Gastrocnemius medialis (tissue), 4 donors: Measurements from ENCODE around the gene SETBP1. TPM values are rescaled to one million over a fixed set of nuclear protein-coding genes. Genes with fewer than 3 reads are reported as not detected.
A peak's percentile ranks its signal among the peaks of the same experiment; 100 is the strongest.

Experiments used
- ATAC-seq, 2 donors: fragments of 150-250 bp; one replicate each; pipeline ENCODE4 v1.9.1; 2016
- DNase-seq, 2 donors: peaks; one replicate each; pipeline ENCODE4 v3.0.0-alpha.2; 2019
- H3K27ac ChIP-seq, 4 donors: fragments of 200-600 bp; sonication (generic); 1 replicate in 1 of 4; 2 replicates in 3 of 4; pipeline ENCODE4 v1.5.1; 2016 to 2018; ENCODE audit warnings: mild to moderate bottlenecking in 2 of 4, moderate library complexity in 1 of 4
- H3K27me3 ChIP-seq, 3 donors: fragments of 200-600 bp; sonication (generic) in 2 of 3; 1 replicate in 1 of 3; 2 replicates in 2 of 3; pipeline versions ENCODE4 v1.5.1 to v1.6.0; 2016 to 2019; ENCODE audit warnings: mild to moderate bottlenecking in 1 of 3, moderate library complexity in 1 of 3
- H3K36me3 ChIP-seq, 2 donors: fragments of 200-600 bp; sonication (generic) in 1 of 2; one replicate each; pipeline ENCODE4 v1.5.1; 2017 to 2018
- H3K4me1 ChIP-seq, 2 donors: fragments of 200-600 bp; sonication (generic) in 1 of 2; one replicate each; pipeline ENCODE4 v1.5.1; 2016 to 2017; ENCODE audit warnings: mild to moderate bottlenecking in 2 of 2
- H3K4me3 ChIP-seq, 4 donors: fragments of 200-600 bp; sonication (generic) in 3 of 4; 1 replicate in 1 of 4; 2 replicates in 3 of 4; pipeline ENCODE4 v1.5.1; 2016 to 2019; ENCODE audit warnings: mild to moderate bottlenecking in 2 of 4
- H3K9me3 ChIP-seq, 3 donors: fragments of 200-600 bp; sonication (generic) in 2 of 3; 1 replicate in 1 of 3; 2 replicates in 2 of 3; pipeline ENCODE4 v1.5.1; 2016 to 2019
- CTCF ChIP-seq, 5 experiments: fragments of 450-650 bp in 3 of 5; fragments of 200-600 bp in 2 of 5; sonication (generic) in 2 of 5; IDR thresholded peaks in 4 of 5; conservative IDR thresholded peaks in 1 of 5; 1 replicate in 4 of 5; 2 replicates in 1 of 5; pipeline ENCODE4 v1.5.1; 2016 to 2019; ENCODE audit warnings: antibody characterized with exemption in 5 of 5, mild to moderate bottlenecking in 3 of 5, moderate library complexity in 3 of 5
- POLR2A ChIP-seq, 2 donors: fragments of 450-650 bp; IDR thresholded peaks; one replicate each; pipeline ENCODE4 v1.6.1; 2017; ENCODE audit warnings: antibody characterized with exemption in 2 of 2, mild to moderate bottlenecking in 2 of 2, moderate library complexity in 2 of 2
- in situ Hi-C, 4 donors: fragments of 200-750 bp; cut with MboI; loops; one replicate each; pipeline versions ENCODE4 v1.15.0 to v1.8.0; 2017; ENCODE audit warnings: low sequenced_read_pairs in 4 of 4
- intact Hi-C: fragments of 100-400 bp; cut with DNase I; formaldehyde crosslinking; loops from one replicate; pipeline ENCODE4 v1.15.1; 2023; ENCODE audit warnings: low total_unique reads
- total RNA-seq, 4 donors: library from RNA; depleted of rRNA; stranded (reverse); fragments of >200 nt; gene quantifications; one replicate each; pipeline versions ENCODE4 v1.1.0 to v1.2.3, GENCODE V29; 2016

Gene SETBP1
- total RNA-seq, 4 donors from 2014 or later, result 9.2 to 20.0 (median 15.3) TPM

- H3K27me3 ChIP-seq, result no peaks in the 10 kb centered on the region
- TF ChIP-seq POLR2A (IDR thresholded peaks at IDR 0.05) (no peak), CTCF (IDR thresholded peaks at IDR 0.05 in 4 of 5, conservative IDR thresholded peaks at IDR 0.05 in 1 of 5) (peak; percentile 42 to 65 (median 54))
- DNase-seq, result peak; percentile 32 to 69
- in situ Hi-C loops, result loop anchor here (5.0 to 10.0 kb wide), 2 partner anchors 218 to 220 kb away; no protein-coding TSS in a partner anchor
- intact Hi-C loops, result loop anchor here (1.0 to 10.0 kb wide), 3 partner anchors 216 to 490 kb away; no protein-coding TSS in a partner anchor
- H3K9me3 ChIP-seq, result no peaks in the 10 kb centered on the region
- H3K27ac ChIP-seq, result no peak overlapping the region
- ATAC-seq, result peak; percentile 85 to 97
- H3K4me3 ChIP-seq, result no peak overlapping the region
- no peaks in the 10 kb centered on the region for H3K36me3 ChIP-seq
- peaks cover 14 to 25% of the 10 kb centered on the region in 2 donors for H3K4me1 ChIP-seq
Observed at GRCh38 chr18:44895176-44895798, 214.6 kb downstream of the SETBP1 start.

GRCh38 chr18:44896846-44897245 lies 216.2 kb downstream of the SETBP1 start:
- no peaks in the 10 kb centered on the region for H3K27me3 ChIP-seq
- ATAC-seq (no peak), DNase-seq (no peak)
- H3K9me3 ChIP-seq, result no peaks in the 10 kb centered on the region
- no peak overlapping the region for H3K27ac ChIP-seq
- H3K4me1 ChIP-seq, result peaks cover 14 to 29% of the 10 kb centered on the region in 2 donors
- in situ Hi-C loops (loop anchor here (5.0 to 10.0 kb wide), 2 partner anchors 220 to 222 kb away; no protein-coding TSS in a partner anchor), intact Hi-C loops (loop anchor here (10.0 kb wide), 2 partner anchors 318 to 488 kb away; no protein-coding TSS in a partner anchor)
- no peak for TF ChIP-seq POLR2A (IDR thresholded peaks at IDR 0.05)
- no peak for TF ChIP-seq CTCF (IDR thresholded peaks at IDR 0.05 in 4 of 5, conservative IDR thresholded peaks at IDR 0.05 in 1 of 5)
- H3K4me3 ChIP-seq, result no peak overlapping the region
- H3K36me3 ChIP-seq, result no peaks in the 10 kb centered on the region

- in situ Hi-C loops, result loop anchor here (5.0 to 10.0 kb wide), 2 partner anchors 220 to 223 kb away; no protein-coding TSS in a partner anchor
- DNase-seq, result no peak
- Histone ChIP-seq H3K4me1 (peaks cover 14 to 29% of the 10 kb centered on the region in 2 donors), H3K4me3 (no peak overlapping the region), H3K27me3 (no peaks in the 10 kb centered on the region), H3K36me3 (no peaks in the 10 kb centered on the region), H3K27ac (no peak overlapping the region), H3K9me3 (no peaks in the 10 kb centered on the region)
- intact Hi-C loops, result loop anchor here (10.0 kb wide), 2 partner anchors 317 to 487 kb away; no protein-coding TSS in a partner anchor
- TF ChIP-seq POLR2A (IDR thresholded peaks at IDR 0.05) (no peak), CTCF (IDR thresholded peaks at IDR 0.05 in 4 of 5, conservative IDR thresholded peaks at IDR 0.05 in 1 of 5) (no peak)
- no peak for ATAC-seq
Observed at GRCh38 chr18:44897411-44897810, 216.7 kb downstream of the SETBP1 start.

GRCh38 chr18:44897816-44898215 lies 217.1 kb downstream of the SETBP1 start:
- Histone ChIP-seq H3K9me3 (no peaks in the 10 kb centered on the region), H3K4me1 (peaks cover 14 to 28% of the 10 kb centered on the region in 2 donors), H3K4me3 (no peak overlapping the region), H3K27me3 (no peaks in the 10 kb centered on the region), H3K36me3 (no peaks in the 10 kb centered on the region), H3K27ac (no peak overlapping the region)
- ATAC-seq, result no peak
- intact Hi-C loops, result loop anchor here (10.0 kb wide), 2 partner anchors 317 to 487 kb away; no protein-coding TSS in a partner anchor
- TF ChIP-seq CTCF (IDR thresholded peaks at IDR 0.05 in 4 of 5, conservative IDR thresholded peaks at IDR 0.05 in 1 of 5), result no peak
- no peak for DNase-seq
- in situ Hi-C loops, result loop anchor here (5.0 to 10.0 kb wide), 2 partner anchors 221 to 223 kb away; no protein-coding TSS in a partner anchor
